Endothelial cell (in vitro differentiated cells): ENCODE results near the gene VPS4A. TPM values are rescaled to one million over a fixed set of nuclear protein-coding genes. Genes with fewer than 3 reads are reported as not detected.
A peak's percentile ranks its signal among the peaks of the same experiment; 100 is the strongest.
"Not testable (repeated sequence)": the region's sequence is repeated elsewhere in the genome, so short reads cannot be mapped to it uniquely, and the experiment has no call there.

Source experiments
- DNase-seq: peaks from one replicate; pipeline ENCODE4 v3.0.0; 2021; ENCODE audit warnings: low spot score
- H3K27ac Mint-ChIP-seq: one replicate; pipeline ENCODE4 v1.8.0; 2021; ENCODE audit warnings: mixed read lengths, inconsistent platforms; ENCODE audit not compliant: unreplicated experiment
- H3K27me3 Mint-ChIP-seq: one replicate; pipeline ENCODE4 v1.8.0; 2021; ENCODE audit warnings: mild to moderate bottlenecking, moderate library complexity, mixed read lengths, inconsistent platforms; ENCODE audit not compliant: unreplicated experiment
- H3K36me3 Mint-ChIP-seq: one replicate; pipeline ENCODE4 v1.8.0; 2021; ENCODE audit warnings: mild to moderate bottlenecking, low read depth, mixed read lengths, inconsistent platforms; ENCODE audit not compliant: unreplicated experiment
- H3K4me1 Mint-ChIP-seq: one replicate; pipeline ENCODE4 v1.8.0; 2021; ENCODE audit warnings: mild to moderate bottlenecking, mixed read lengths, inconsistent platforms; ENCODE audit not compliant: unreplicated experiment
- H3K4me3 Mint-ChIP-seq: one replicate; pipeline ENCODE4 v1.8.0; 2021; ENCODE audit warnings: mild to moderate bottlenecking, mixed read lengths, inconsistent platforms; ENCODE audit not compliant: unreplicated experiment
- H3K9me3 Mint-ChIP-seq: one replicate; pipeline ENCODE4 v1.8.0; 2021; ENCODE audit warnings: mixed read lengths, inconsistent platforms; ENCODE audit not compliant: unreplicated experiment
- CTCF ChIP-seq: fragments of 200-600 bp; sonication (generic); IDR thresholded peaks from one replicate; pipeline ENCODE4 v1.5.0; 2021; ENCODE audit warnings: antibody characterized with exemption; ENCODE audit not compliant: unreplicated experiment
- total RNA-seq: library from RNA; stranded (reverse); fragmentation: NEBNext Ultra II Directional; extraction: Animal tissue kit (Norgen Biotek cat#: 25700); gene quantifications from one replicate; pipeline ENCODE4 v1.2.1, GENCODE V29; 2021; ENCODE audit not compliant: unreplicated experiment

Gene VPS4A
- total RNA-seq, 1 donor from 2014 or later = 36.3 TPM

- Mint-ChIP-seq H3K4me3 (no peak overlapping the region), H3K9me3 (no peaks in the 10 kb centered on the region), H3K4me1 (peaks cover 3% of the 10 kb centered on the region), H3K27ac (no peak overlapping the region), H3K36me3 (peaks cover 6% of the 10 kb centered on the region), H3K27me3 (no peaks in the 10 kb centered on the region)
- TF ChIP-seq CTCF = no peak
- no peak for DNase-seq
These were observed 17.1 kb upstream of the VPS4A start for GRCh38 chr16:69294051-69294450.

GRCh38 chr16:69296771-69297170, 14.4 kb upstream of the VPS4A start:
- H3K4me1 Mint-ChIP-seq = peaks cover 15% of the 10 kb centered on the region
- not testable (repeated sequence) for H3K27ac Mint-ChIP-seq, H3K9me3 Mint-ChIP-seq, H3K4me3 Mint-ChIP-seq, H3K36me3 Mint-ChIP-seq, H3K27me3 Mint-ChIP-seq, DNase-seq

- no peak for TF ChIP-seq CTCF
- Mint-ChIP-seq H3K27ac (no peak overlapping the region), H3K9me3 (no peaks in the 10 kb centered on the region), H3K27me3 (peaks cover 2% of the 10 kb centered on the region), H3K36me3 (peaks cover 12% of the 10 kb centered on the region), H3K4me3 (no peak overlapping the region), H3K4me1 (peaks cover 24% of the 10 kb centered on the region)
- no peak for DNase-seq
These were observed 12.9 kb upstream of the VPS4A start for GRCh38 chr16:69298261-69298660.

- DNase-seq = no peak
- H3K27me3 Mint-ChIP-seq = peaks cover 2% of the 10 kb centered on the region
- no peak overlapping the region for H3K4me3 Mint-ChIP-seq
- no peaks in the 10 kb centered on the region for H3K9me3 Mint-ChIP-seq
- H3K27ac Mint-ChIP-seq = peak overlapping the region; percentile 93
- H3K4me1 Mint-ChIP-seq = peaks cover 34% of the 10 kb centered on the region
- H3K36me3 Mint-ChIP-seq = peaks cover 12% of the 10 kb centered on the region
- no peak for TF ChIP-seq CTCF
These were observed 10.0 kb upstream of the VPS4A start for GRCh38 chr16:69301187-69301586.

- Mint-ChIP-seq H3K9me3 (no peaks in the 10 kb centered on the region), H3K27me3 (peaks cover 2% of the 10 kb centered on the region), H3K36me3 (peaks cover 12% of the 10 kb centered on the region), H3K27ac (peak overlapping the region; percentile 93), H3K4me3 (no peak overlapping the region), H3K4me1 (peaks cover 34% of the 10 kb centered on the region)
- DNase-seq = no peak
- no peak for TF ChIP-seq CTCF
These were observed 9.3 kb upstream of the VPS4A start for GRCh38 chr16:69301861-69302260.

GRCh38 chr16:69302301-69302700, 8.8 kb upstream of the VPS4A start:
- peaks cover 2% of the 10 kb centered on the region for H3K27me3 Mint-ChIP-seq
- no peak for TF ChIP-seq CTCF
- H3K27ac Mint-ChIP-seq = peak overlapping the region; percentile 83
- H3K4me3 Mint-ChIP-seq = peak overlapping the region; percentile 73
- H3K9me3 Mint-ChIP-seq = no peaks in the 10 kb centered on the region
- H3K36me3 Mint-ChIP-seq = peaks cover 12% of the 10 kb centered on the region
- no peak for DNase-seq
- H3K4me1 Mint-ChIP-seq = peaks cover 34% of the 10 kb centered on the region
